Left ventricle myocardium inferior (tissue), 1 donor: ENCODE measurements around the gene NALCN. TPM values are rescaled to one million over a fixed set of nuclear protein-coding genes. Genes with fewer than 3 reads are reported as not detected.

Experiments used
- DNase-seq: peaks from one replicate; pipeline ENCODE4 v3.0.0-alpha.2; 2020
- H3K27ac ChIP-seq: fragments of 200-600 bp; replicated peaks from 2 replicates; pipeline ENCODE4 v1.8.0; 2021
- H3K27me3 ChIP-seq: fragments of 200-600 bp; 2 replicates; pipeline ENCODE4 v1.8.0; 2021; ENCODE audit warnings: low read depth
- H3K36me3 ChIP-seq: fragments of 200-600 bp; 2 replicates; pipeline ENCODE4 v1.8.0; 2021
- H3K4me1 ChIP-seq: fragments of 200-600 bp; 2 replicates; pipeline ENCODE4 v1.8.0; 2021
- H3K4me3 ChIP-seq: fragments of 200-600 bp; 2 replicates; pipeline ENCODE4 v1.8.0; 2021; ENCODE audit warnings: mild to moderate bottlenecking, moderate library complexity
- H3K9me3 ChIP-seq: fragments of 200-600 bp; replicated peaks from 2 replicates; pipeline ENCODE4 v1.8.0; 2021
- intact Hi-C: fragments of 100-400 bp; cut with micrococcal nuclease; formaldehyde crosslinking; loops from one replicate; pipeline ENCODE4 v1.11.0; 2022
- total RNA-seq: library from RNA; stranded (reverse); fragmentation: NEBNext Ultra II Directional; extraction: Animal tissue kit (Norgen Biotek cat#: 25700); gene quantifications from one replicate; pipeline ENCODE4 v1.2.1, GENCODE V29; 2021
- TF ChIP-seq, protein P1 (sequence below): fragments of 200-600 bp; IDR thresholded peaks from 2 replicates; pipeline ENCODE4 v1.8.0; 2021; ENCODE audit warnings: antibody characterized with exemption, mild to moderate bottlenecking, borderline replicate concordance
- donor health status: DM: no; HTN: yes; CAD: no; lungs with severe emphysema.

The NALCN gene
- total RNA-seq, 1 donor from 2014 or later, result 8.3 TPM

- no peak for DNase-seq
- TF ChIP-seq, protein P1, sequence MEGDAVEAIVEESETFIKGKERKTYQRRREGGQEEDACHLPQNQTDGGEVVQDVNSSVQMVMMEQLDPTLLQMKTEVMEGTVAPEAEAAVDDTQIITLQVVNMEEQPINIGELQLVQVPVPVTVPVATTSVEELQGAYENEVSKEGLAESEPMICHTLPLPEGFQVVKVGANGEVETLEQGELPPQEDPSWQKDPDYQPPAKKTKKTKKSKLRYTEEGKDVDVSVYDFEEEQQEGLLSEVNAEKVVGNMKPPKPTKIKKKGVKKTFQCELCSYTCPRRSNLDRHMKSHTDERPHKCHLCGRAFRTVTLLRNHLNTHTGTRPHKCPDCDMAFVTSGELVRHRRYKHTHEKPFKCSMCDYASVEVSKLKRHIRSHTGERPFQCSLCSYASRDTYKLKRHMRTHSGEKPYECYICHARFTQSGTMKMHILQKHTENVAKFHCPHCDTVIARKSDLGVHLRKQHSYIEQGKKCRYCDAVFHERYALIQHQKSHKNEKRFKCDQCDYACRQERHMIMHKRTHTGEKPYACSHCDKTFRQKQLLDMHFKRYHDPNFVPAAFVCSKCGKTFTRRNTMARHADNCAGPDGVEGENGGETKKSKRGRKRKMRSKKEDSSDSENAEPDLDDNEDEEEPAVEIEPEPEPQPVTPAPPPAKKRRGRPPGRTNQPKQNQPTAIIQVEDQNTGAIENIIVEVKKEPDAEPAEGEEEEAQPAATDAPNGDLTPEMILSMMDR, result no peak
- no peaks in the 10 kb centered on the region for H3K36me3 ChIP-seq
- intact Hi-C loops, result no loop called here
- no peak overlapping the region for H3K4me3 ChIP-seq
- H3K9me3 ChIP-seq, result no peaks in the 10 kb centered on the region
- H3K4me1 ChIP-seq, result no peaks in the 10 kb centered on the region
- H3K27me3 ChIP-seq, result peaks cover 31% of the 10 kb centered on the region
- H3K27ac ChIP-seq, result no peak overlapping the region
These were observed 399.8 kb downstream of the NALCN start for GRCh38 chr13:101016475-101016874.

- Histone ChIP-seq H3K27ac (no peak overlapping the region), H3K9me3 (no peaks in the 10 kb centered on the region), H3K4me3 (no peak overlapping the region), H3K4me1 (no peaks in the 10 kb centered on the region), H3K36me3 (no peaks in the 10 kb centered on the region), H3K27me3 (peaks cover 24% of the 10 kb centered on the region)
- intact Hi-C loops, result no loop called here
- TF ChIP-seq, protein P1, result no peak
- no peak for DNase-seq
These were observed 403.1 kb downstream of the NALCN start for GRCh38 chr13:101013245-101013644.

DNA sequence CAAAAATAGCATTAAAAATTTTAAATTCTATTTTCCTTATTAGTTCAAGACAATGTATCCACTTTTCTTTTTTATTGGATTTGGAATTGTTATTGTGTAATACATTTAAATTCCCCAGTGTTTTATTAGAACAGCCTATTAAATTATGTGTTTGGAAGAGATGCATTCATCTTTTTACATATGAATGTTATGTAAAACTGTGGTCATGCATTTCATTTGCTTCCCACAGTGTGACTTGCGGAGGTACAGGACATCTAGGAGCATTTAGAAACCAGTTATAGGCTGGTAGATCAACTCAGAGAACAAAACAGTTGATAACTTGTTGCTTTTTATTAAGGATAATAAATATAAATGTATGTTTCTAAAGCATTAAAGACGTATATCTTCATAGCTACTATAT lies 406.2 kb downstream of the NALCN start:
- Histone ChIP-seq H3K36me3 (no peaks in the 10 kb centered on the region), H3K27me3 (peaks cover 13% of the 10 kb centered on the region), H3K9me3 (no peaks in the 10 kb centered on the region), H3K4me3 (no peak overlapping the region), H3K4me1 (no peaks in the 10 kb centered on the region), H3K27ac (no peak overlapping the region)
- no peak for DNase-seq
- intact Hi-C loops, result no loop called here
- TF ChIP-seq, protein P1, result no peak

DNA sequence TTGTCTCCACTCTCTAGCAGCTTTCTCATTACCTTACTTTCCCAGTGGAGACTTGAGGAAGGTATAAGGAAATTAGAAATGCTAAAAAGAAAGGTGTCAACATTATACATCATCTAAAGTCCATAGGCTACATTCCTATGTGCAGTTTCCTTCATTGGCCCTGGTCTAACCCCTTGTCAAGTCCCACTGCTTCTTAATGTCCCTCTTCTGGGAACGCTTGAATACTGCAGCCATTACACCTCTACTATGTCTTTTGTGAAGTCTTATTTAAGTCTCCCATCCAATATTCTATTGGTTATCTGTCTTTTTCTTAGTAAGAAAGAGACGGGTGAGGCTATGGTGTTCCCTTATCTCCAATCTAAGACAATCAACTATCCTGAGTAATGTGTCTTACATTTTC lies 409.1 kb downstream of the NALCN start:
- H3K36me3 ChIP-seq, result no peaks in the 10 kb centered on the region

More for the DNA sequence above, 409.1 kb downstream of the NALCN start:
- Histone ChIP-seq H3K9me3 (no peaks in the 10 kb centered on the region), H3K4me1 (no peaks in the 10 kb centered on the region), H3K4me3 (no peak overlapping the region), H3K27ac (no peak overlapping the region), H3K27me3 (peaks cover 7% of the 10 kb centered on the region)
- no peak for DNase-seq
- intact Hi-C loops, result no loop called here
- TF ChIP-seq, protein P1, result no peak

Other genes with a start within 250 kb of the NALCN start
- 2.2 TPM for gene ITGBL1, start 36.2 kb upstream of the NALCN start, total RNA-seq